Measurements from ENCODE around the gene TMEM114. TPM values are rescaled to one million over a fixed set of nuclear protein-coding genes. Genes with fewer than 3 reads are reported as not detected.

Gene TMEM114
- total RNA-seq, 4 donors from 2014 or later, result not detected

- no peaks in the 10 kb centered on the region for H3K27me3 ChIP-seq
- no peak overlapping the region for H3K4me3 ChIP-seq
- H3K9me3 ChIP-seq, result no peaks in the 10 kb centered on the region
- no peak for TF ChIP-seq CTCF (IDR thresholded peaks at IDR 0.05)
- no peak for TF ChIP-seq POLR2A (IDR thresholded peaks at IDR 0.05)
- H3K4me1 ChIP-seq, result no peaks in the 10 kb centered on the region
- no peak overlapping the region for H3K27ac ChIP-seq
- H3K36me3 ChIP-seq, result no peaks in the 10 kb centered on the region
- DNase-seq, result no peak
Measured at GRCh38 chr16:8530752-8531384, 59.4 kb downstream of the TMEM114 start.

- DNase-seq, result no peak
- no peaks in the 10 kb centered on the region for H3K9me3 ChIP-seq
- H3K27ac ChIP-seq, result no peak overlapping the region
- H3K4me3 ChIP-seq, result no peak overlapping the region
- H3K4me1 ChIP-seq, result no peaks in the 10 kb centered on the region
- TF ChIP-seq POLR2A (IDR thresholded peaks at IDR 0.05) (no peak), CTCF (IDR thresholded peaks at IDR 0.05) (no peak)
- H3K27me3 ChIP-seq, result no peaks in the 10 kb centered on the region
- H3K36me3 ChIP-seq, result no peaks in the 10 kb centered on the region
Measured at GRCh38 chr16:8528471-8528870, 61.8 kb downstream of the TMEM114 start.

GRCh38 chr16:8523932-8524331 lies 66.4 kb downstream of the TMEM114 start:
- Histone ChIP-seq H3K36me3 (no peaks in the 10 kb centered on the region), H3K27me3 (no peaks in the 10 kb centered on the region), H3K4me3 (no peak overlapping the region), H3K4me1 (no peaks in the 10 kb centered on the region), H3K9me3 (no peaks in the 10 kb centered on the region), H3K27ac (no peak overlapping the region)
- TF ChIP-seq POLR2A (IDR thresholded peaks at IDR 0.05), result no peak
- TF ChIP-seq CTCF (IDR thresholded peaks at IDR 0.05), result no peak
- DNase-seq, result no peak

GRCh38 chr16:8522757-8523156 lies 67.6 kb downstream of the TMEM114 start:
- Histone ChIP-seq H3K4me1 (no peaks in the 10 kb centered on the region), H3K27ac (no peak overlapping the region), H3K9me3 (no peaks in the 10 kb centered on the region), H3K27me3 (no peaks in the 10 kb centered on the region), H3K4me3 (no peak overlapping the region), H3K36me3 (no peaks in the 10 kb centered on the region)
- TF ChIP-seq CTCF (IDR thresholded peaks at IDR 0.05) (no peak), POLR2A (IDR thresholded peaks at IDR 0.05) (no peak)
- DNase-seq, result no peak

- no peak overlapping the region for H3K4me3 ChIP-seq
- H3K27ac ChIP-seq, result no peak overlapping the region
- no peaks in the 10 kb centered on the region for H3K36me3 ChIP-seq
- DNase-seq, result no peak
- H3K9me3 ChIP-seq, result no peaks in the 10 kb centered on the region
- no peaks in the 10 kb centered on the region for H3K4me1 ChIP-seq
- TF ChIP-seq CTCF (IDR thresholded peaks at IDR 0.05) (no peak), POLR2A (IDR thresholded peaks at IDR 0.05) (no peak)
- no peaks in the 10 kb centered on the region for H3K27me3 ChIP-seq
Measured at GRCh38 chr16:8519643-8520042, 70.7 kb downstream of the TMEM114 start.

Other genes with a start within 250 kb of the TMEM114 start
- 10 to 100 TPM; 25.0 to 86.5 (median 59.0) TPM for gene METTL22, start 31.2 kb upstream of the TMEM114 start, total RNA-seq
- 10 to 100 TPM in 3 of 4 donors, 1 to 10 TPM in 1; 8.3 to 33.5 (median 29.0) TPM for gene ABAT, start 84.1 kb upstream of the TMEM114 start, total RNA-seq
- 1 to 10 TPM in 3 of 4 donors, not detected in 1; 2.3 to 5.6 (median 4.9) TPM for gene TMEM186, start 207.1 kb upstream of the TMEM114 start, total RNA-seq
- gene PMM2, start 207.3 kb upstream of the TMEM114 start, total RNA-seq, result 10 to 100 TPM; 49.5 to 84.2 (median 82.3) TPM